H54 (cell line): Measurements from ENCODE around the gene FAM241A.

Source experiments
- DNase-seq: peaks from one replicate; pipeline ENCODE4 v3.0.0; 2011; ENCODE audit warnings: low spot score, mixed read lengths; ENCODE audit not compliant: insufficient read length
- FAIRE-seq: peaks from 3 replicates; lab custom pipeline; 2011; peaks lifted over from hg19 to GRCh38; lab: Jason Lieb, UNC
- POLR2A ChIP-seq: IDR thresholded peaks from 2 replicates; pipeline ENCODE4 v1.6.1; 2011; ENCODE audit warnings: low read depth, mild to moderate bottlenecking, low read length

Gene FAM241A

DNA sequence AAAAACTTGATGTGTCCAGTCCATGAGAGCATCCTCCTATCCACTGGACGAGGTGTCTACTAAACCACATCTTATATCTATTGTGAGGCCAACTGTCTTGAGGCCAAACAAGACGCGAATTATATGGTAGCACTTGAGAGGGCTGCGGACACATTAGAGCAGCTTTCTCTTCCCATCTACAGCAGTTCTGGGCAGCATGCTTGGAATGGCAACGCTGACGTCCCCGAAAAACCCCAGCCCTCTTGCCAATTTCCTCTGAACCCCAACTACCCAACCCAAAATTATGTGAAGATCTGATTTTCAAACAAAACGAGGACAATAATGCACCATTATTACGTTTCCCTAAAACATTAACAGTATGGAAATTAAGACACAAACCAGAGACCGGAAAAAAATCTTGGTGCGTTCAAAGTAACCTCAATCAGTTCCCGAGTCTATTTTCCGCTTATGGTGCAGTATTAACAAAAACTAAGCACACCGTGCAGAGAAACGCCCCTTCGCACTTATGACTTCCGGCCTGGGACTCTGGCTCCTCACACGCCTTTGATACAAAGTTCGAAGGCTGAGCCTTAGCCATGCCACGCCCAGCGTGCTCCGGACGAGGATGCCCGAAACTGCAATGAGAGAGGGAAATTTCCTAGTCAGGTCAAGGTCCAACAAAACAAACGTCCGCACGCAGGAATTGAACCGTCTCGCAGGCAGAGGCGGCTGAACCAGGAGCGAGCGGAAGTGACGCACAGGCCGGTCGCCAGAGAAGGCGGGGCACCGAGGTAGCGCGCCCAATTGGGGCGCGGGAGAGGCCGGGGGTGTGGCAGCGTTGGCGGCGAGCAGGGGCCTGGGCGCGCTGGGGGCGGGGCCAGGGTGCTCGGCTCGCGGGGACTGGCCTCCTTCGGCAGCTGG is 85.9 kb downstream of the FAM241A start:
- FAIRE-seq (peak; percentile 97), DNase-seq (peak; percentile 70)
- TF ChIP-seq POLR2A: no peak

DNA sequence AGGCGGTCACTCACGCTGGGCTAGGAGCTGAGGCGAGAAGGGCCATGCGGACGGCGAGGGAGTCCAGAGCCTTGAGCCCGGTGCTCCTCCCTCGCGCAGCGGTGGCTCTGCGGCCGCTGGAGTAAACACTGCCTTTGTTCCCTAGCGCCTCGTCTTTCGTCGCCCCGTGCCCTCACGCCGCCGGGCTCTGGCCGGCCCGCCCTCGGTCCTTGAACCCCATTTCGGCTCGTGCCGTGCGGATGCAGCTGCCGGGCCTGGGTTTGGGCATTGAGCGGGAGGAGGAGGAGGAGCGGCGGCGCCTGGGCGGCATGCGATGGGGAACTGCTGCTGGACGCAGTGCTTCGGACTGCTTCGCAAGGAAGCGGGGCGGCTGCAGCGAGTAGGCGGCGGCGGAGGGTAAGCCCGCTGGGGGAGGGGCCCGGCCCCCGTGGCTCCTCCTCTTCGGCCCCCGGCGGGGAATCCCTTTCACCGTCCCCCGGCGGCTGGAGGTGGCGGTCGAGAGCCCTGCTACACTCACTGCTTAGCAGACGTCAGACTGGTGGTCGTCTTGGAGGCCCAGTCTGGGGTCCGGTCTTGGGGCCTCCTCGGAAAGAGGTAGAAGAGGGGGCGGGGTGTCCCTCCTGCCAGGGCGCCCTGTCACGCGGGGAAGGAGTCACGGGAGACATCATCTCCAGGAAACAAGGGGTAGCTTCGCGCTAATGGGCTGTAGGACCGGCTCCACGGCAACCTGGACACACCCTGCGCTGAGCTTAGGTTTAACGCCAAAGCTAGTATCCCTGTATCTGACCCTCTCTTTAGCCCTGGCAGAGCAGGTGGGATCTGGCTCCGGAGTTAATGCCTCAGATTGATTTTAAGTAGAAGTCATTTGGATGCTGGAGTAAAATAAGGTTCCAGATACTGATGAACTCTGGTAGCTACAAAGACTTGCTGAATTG is 86.8 kb downstream of the FAM241A start, which contains the start of gene AP1AR:
AP1AR (plus strand) TSS at position 9 of the 935 bp plus-strand sequence; CDS start at position 314, 305 bp downstream.
- FAIRE-seq: no peak

DNA sequence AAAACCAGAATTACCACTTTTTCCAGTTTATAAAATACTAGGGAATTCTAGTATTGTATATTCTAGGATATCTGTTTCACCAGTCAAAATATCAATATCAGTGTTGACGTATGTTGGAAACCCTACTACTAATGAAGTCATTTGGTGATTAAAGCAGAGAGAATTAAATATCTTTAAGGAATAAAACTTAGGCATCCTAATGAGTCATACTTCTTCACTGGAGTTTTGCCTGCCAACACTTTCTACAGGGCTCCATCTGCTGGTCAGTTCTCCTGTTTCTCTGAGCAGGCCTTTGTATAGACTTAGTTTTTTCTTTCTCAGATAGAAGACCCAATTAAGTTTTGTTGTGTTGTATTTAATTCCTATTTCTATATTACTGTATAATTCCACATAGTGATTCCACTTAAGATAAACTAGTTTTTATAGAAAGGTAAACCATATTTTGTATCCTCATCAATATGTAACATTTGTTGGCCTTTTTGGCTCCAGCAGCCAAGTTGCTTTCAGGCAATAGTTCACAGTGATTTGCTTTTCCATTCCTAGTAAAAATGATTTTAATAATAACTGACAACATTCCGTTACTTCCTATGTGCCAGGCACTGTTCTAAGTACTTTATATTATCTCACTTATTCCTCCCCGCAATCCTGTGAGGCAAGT is 89.8 kb downstream of the FAM241A start:
- FAIRE-seq: no peak
- no peak for DNase-seq
- TF ChIP-seq POLR2A: no peak

More for the DNA sequence above, 86.8 kb downstream of the FAM241A start, which contains the start of gene AP1AR:
- peak; percentile 74 for TF ChIP-seq POLR2A
- peak; percentile 52 for DNase-seq

DNA sequence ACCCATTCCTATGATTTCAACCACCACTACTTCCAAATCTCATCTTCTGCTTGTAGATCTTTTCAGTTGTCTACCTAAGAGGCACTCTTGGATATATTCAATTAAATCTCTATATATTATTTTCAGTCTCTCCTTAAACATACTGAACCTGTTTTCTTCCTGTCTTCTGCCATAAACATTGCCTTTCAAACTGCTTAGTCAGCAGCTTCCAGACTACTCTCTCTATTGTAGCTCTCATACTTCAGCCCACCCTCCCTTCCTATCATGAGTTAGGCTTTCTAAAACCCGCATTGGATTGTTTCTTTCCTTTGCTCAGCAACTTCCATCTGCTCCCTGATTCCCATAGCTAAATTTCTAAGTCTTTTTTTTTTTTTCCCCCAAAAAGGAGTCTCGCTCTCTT is 90.8 kb downstream of the FAM241A start:
- no peak for FAIRE-seq
- no peak for TF ChIP-seq POLR2A
- DNase-seq: no peak

DNA sequence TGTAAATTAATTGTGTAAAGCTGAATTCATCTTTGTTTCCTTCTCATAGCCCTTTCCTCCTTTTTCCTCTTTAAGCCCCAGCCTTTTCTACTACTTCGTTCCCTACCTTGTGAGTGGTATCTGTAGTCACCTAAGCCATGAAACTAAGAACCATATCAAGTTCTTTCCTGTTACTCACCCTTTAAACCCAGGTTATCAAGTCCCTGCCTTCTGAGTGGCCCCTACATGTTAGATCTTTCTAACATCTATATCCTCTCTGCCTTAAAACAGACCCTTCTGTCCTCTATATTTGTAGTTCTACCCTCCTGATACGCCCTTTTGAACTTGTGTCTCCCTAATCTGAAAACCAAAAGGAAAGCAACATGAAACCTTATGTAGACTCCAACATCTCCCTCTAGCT is 93.6 kb downstream of the FAM241A start:
- no peak for TF ChIP-seq POLR2A
- no peak for FAIRE-seq
- no peak for DNase-seq
